Measurements from ENCODE around the gene BORCS6.
A peak's percentile ranks its signal among the peaks of the same experiment; 100 is the strongest.

Gene BORCS6

DNA sequence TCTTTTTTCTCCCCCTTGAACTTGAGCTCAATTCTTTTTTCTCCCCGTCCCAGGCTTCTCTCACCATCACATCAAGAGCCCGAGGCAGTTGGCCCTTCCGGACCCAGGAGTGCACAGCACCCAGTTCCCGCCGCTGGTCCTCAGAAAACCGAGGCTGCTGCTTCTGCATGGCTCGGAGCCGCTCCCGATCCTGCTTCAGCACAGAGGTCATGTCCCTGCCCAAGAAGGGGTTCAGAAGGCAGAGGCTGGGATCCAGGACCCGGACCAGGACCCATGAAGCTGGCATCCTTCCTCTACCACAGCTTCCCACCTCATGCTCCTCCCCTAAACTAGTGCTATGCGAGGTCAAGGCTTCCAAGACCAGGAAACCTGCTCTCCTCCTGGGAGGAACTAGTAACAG, 48.2 kb downstream of the BORCS6 start:
- DNase-seq: no peak

DNA sequence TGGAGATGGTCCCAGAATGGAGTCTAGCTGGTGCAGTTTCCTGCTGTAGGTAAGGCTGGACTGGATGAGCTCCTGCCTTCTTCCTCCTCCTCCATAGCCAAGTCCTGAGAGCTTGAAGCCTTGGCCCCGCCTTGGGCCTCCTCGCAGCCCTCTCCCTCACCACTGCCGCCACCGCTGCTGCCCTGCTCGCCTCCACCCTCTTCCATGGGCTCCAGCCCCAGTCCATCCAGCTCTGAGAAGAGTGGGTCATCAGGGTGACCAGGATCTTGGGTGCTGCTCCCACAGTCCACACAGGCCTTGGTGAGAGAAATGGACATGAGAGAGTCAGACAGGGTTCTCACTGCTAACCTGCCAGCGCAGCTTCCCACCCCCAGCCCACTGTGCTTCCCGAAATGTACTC, 48.9 kb downstream of the BORCS6 start:
- DNase-seq: no peak

DNA sequence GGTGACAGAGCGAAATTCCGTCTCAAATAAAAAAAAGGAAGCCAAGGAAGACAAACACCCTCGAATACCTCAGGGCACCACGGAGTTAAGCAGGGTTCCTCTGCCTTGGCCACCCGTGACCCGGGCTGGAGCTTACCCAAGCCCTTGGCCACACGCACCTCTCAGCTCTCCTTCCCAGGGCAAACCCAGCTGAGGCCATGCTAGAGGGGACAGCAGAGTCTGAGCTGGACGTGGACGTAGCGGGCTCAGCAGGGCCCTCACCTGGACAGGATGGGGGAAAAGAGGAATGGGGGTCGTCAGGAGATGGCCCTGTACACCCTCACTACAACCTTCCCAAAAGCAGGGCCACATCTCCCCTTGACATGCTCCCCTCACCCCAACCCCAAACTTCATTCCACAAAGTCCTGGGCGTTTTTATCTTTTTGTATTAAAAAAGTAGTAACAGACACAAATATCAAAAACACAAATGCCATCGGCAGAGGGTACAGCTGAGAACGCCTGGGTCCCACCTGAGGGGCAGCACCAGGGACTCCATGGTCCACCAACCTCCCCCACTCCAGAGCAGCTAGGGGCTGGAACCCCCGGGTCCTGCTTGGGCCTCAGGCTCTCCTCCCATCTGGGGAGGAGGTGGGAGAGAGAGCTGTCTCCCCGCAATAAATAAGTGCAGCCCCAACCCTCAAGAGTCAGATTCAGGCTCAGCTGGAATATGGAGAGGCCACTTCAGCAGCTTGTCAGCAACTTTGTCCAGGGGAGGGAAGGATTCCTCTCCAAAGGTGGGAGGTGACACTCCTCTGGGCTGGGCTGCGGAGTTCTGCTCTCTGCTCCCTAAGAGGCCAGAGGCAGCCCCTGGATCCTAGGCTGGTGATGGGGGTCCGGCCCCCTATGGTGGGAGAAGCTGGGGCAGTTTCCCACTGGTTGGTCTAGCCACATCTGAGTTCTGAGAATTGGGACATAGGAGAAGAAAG, 49.6 kb downstream of the BORCS6 start:
- peak; percentile 30 for DNase-seq

DNA sequence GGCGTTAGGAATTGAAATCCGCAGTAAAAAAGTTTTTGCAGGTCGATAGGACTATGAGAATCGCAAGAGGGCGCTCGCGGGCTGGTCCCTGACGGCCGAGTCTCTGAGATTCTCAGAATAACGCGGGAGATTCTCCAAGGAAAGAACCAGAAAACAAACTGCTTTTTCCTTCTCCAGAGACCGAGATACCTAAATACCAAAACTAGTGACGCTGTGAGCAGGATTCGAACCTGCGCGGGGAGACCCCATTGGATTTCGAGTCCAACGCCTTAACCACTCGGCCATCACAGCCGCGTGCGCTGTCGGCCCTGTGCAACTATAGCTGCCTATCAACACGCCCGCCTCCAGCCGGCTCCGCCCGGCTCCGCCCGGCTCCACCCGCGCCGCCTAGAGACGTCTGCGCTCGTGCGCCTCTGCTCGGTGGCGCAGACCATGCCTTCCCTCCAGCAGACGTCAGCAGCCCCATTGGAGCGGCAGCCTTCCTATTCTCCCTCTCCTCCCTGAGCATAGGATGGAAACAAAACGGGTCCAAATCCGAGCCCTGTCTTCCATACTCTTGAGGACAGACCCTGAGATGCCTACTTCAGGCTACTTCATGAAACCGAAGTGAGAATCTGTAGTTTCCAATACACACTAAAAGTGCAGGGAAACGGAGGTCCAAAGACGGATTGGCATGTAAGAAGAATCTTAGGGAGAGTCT, 51.2 kb downstream of the BORCS6 start:
- peak; percentile 95 for DNase-seq

DNA sequence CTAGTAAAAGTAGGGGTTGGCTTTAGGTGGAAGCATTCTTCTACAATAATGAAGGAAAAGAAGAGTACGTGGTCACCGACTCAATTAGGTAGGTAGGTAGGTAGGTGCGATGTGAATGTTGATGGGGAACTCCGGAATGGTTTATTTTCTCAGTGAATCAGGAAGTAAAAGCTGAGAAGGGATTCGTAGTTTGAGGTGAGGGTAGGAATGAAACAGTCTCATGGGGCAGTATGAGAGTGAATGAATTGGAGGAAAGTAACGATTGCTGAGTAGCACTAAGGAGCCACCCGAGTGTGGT, 51.7 kb downstream of the BORCS6 start:
- no peak for DNase-seq

All from activated T-cell treated with anti-CD3 and anti-CD28 coated beads, Interleukin-2, amount 50 U/mL, for 1 hour (primary cell).